ENCODE data around the gene STAC2. TPM values are rescaled to one million over a fixed set of nuclear protein-coding genes. Genes with fewer than 3 reads are reported as not detected.

STAC2 gene
- total RNA-seq, 1 experiment from 2014 or later, result 0.03 TPM

DNA sequence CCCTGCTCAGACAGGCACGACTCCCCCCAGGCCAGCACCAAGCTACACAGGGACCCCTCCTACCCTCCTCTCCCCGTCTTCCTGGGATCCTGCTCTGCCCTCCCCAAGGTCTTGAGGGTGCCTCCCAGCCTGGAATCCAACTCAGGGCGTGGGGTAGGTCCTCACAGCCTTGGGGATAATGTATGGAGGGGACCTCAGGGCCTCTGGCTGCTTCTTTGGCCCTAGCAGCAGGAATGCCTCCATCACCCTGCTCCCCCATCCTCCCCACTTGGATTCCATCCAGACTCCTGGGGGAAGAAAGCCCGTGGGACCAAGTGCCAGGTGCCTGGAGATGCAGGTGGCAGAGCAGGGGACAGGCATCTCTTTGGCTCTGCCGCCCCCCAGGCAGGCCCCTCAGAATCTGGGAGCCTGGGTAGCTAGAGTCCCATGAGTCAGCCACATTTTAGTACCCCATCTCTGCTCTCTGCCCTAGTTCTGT, 10.7 kb upstream of the STAC2 start:
- no peak for DNase-seq (ENCODE audit: low spot score)
- in situ Hi-C loops (cut with HindIII; ENCODE audit: low sequenced_read_pairs), result no loop called here

DNA sequence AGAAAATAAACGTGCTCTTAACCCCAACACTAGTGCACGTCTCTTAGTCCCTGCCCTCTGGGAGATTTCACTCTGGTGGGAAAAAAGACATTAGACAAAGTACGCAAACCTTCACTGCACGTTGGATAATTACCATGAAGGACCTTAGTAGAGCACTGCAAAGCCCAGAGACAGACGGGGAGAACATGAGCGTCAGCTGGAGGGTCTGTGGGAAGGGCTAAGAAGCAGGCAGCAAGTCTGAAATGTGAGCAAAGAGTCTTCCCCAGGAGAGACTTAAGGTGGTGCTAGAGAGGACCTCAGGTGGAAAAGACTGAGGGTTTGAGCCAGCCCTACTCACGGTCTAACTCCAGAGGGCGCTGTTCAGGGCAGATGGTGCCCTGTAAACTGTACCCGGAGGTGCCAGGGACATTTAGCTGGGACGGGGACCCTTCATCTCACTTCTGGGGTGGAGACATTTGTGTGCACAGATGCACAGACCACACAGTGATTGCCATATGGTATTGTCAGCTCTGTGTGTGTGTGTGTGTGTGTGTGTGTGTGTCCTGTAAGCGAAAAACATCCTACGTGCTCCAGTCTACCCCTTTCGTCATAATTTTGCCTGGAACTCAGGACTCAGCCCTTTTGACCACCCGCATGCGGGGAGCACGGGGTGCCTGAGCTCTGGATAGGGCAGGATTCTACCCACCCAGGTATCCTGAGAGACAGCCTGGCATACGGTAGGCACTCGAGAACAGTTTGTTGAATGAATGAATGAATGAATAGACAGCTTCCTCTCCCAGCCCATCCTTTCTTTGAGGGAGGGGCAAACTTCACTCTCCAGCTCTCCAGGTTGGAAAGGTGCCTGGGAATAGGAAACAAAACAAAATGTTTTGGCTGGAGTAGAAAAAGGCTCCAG, 10.1 kb upstream of the STAC2 start:
- DNase-seq (ENCODE audit: low spot score), result peak; percentile 77
- in situ Hi-C loops (cut with HindIII; ENCODE audit: low sequenced_read_pairs), result no loop called here

DNA sequence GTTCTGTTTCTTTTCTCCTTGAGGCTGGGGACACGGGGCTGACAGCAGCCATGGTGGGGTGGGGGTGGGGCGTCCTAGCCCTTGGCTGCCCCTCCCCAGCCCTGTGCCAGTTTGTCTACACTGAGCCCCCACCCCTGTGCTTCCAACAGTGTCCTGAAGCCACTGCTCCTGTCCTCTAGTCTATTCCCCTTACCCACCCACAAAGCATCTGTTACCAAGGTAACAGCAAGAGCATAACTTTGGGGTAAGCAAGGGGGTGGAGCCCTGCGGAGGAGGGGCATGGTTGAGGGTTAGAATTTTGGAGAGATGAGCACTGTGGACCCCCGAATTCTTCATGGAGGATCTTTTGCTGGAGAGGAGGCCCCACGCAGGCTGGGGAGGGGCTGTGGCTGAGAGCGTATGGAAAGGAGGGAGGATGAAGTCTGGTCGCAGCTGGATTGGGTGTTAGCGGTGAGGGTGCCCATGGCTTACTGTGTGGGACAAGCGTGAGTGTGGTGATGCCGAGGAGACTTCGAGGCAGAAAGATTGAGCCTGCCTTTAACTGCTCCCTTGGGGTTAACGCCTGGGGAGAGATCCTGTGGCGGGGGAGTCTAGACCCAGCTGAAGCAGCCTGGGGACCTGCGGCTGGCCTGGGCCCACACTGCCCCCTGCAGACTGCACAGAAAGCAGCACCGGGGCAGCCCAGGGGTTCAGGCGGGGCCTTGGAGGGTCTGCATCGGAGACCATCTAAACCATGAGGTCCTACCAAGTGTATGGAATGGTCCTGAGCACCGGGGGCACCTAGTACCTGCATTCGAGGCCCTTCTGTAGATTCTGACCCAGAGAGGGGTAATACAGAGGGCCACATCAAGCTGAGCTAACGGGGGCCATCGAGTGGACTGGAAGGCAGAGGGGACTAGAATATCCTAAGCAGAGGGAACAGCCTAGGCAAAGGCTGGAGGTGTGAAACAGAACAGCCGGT, 6.1 kb upstream of the STAC2 start:
- in situ Hi-C loops (cut with HindIII; ENCODE audit: low sequenced_read_pairs), result no loop called here
- DNase-seq (ENCODE audit: low spot score), result no peak

DNA sequence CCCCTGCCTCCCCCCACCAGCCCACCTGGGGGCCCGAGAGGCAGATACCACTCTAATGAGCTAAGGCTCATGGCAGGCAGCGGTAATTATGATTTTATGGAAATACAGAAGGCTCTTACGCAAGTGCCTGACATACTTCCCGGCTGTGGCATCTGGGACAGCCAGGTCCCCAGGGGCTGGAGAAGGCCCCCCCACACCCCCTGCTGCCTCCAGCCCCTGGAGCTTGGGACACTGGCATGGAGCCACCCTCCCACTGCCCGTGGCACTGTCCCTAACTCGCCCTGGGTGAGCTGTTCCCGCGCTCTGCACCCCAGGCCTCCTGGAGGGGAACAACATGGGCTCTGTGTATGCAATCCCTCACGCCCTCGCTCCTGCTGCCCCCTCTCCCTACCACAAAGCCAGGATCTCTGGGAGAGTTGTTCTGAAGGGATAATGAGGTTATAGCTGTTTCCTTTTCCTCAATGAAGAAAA, 5.4 kb upstream of the STAC2 start:
- in situ Hi-C loops (cut with HindIII; ENCODE audit: low sequenced_read_pairs), result no loop called here
- no peak for DNase-seq (ENCODE audit: low spot score)

DNA sequence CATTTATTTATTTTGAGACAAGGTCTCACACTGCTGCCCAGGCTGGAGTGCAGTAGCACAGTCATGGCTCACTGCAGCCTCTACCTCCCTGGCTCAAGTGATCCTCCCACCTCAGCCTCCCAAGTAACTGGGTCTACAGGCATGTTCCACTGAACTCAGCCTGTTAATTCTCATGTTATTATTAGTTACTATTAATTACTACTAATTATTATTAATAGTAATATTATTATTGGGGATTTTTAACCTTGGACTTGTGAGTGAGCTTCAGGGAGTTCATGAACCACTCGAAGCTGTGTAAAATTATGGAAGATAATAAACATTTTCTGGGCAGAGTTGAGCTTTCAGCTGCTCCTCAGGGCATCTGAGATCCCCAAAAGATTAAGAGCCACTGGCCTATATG, 4.6 kb upstream of the STAC2 start:
- DNase-seq (ENCODE audit: low spot score), result no peak
- in situ Hi-C loops (cut with HindIII; ENCODE audit: low sequenced_read_pairs), result no loop called here

DNA sequence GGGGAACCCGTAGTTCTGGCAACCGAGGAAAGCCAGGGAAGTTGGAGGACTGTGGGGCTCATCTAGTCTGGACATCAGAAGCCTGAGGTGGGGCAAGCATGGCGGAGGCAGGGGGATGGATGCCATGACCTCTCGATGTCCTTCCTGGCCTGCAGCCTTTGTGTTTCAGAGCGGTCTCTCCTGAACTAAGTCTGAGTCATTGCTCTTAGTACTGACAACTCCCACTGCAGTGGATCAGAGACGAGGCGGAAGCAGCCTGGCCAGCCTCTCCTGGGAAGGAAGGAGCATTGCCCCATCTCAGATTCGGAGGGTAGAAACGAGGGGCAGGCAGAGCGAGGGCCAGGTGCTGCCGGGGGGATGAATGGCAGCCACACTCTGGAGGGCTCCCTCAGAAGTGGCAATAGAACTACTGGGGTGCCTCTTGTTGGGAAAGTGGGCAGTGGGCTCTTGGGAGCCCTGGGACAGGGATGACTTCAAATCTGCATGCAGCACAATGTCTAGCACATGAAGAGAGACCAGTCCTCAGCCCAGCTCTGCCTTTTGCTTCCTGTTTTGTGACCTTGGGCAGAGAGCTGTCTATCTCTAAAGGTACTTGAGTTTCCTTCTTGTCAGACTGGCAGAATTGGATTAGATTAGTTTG, 3.6 kb upstream of the STAC2 start:
- in situ Hi-C loops (cut with HindIII; ENCODE audit: low sequenced_read_pairs), result no loop called here
- DNase-seq (ENCODE audit: low spot score), result no peak

DNA sequence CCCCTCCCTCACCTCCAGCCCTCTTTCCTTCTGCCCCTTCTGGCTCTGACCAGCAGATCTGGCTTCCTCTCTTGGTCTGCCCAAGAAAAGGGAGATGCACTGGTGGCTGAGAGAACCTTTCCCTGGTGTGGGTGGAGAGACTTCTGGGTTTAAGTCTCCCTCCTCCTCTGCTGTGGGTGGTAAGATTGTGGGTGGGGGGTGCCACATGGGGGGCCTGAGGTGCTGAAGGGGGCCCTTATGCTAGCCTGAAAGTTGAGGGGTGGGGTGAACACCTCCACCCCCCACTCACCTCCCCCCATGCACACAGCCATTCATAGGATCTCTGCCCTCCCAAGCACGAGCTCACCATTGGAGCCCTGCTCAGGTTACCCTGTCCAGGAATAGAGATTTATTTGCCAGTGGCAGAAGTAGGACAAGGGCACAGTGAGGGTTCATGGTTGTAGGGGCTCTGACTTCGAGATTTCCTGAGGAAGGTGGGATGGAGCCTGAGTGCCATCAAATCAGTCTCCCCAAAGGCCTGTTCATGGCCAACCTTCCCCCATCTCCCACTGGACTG, 1.7 kb upstream of the STAC2 start:
- in situ Hi-C loops (cut with HindIII; ENCODE audit: low sequenced_read_pairs), result no loop called here
- DNase-seq (ENCODE audit: low spot score), result no peak

DNA sequence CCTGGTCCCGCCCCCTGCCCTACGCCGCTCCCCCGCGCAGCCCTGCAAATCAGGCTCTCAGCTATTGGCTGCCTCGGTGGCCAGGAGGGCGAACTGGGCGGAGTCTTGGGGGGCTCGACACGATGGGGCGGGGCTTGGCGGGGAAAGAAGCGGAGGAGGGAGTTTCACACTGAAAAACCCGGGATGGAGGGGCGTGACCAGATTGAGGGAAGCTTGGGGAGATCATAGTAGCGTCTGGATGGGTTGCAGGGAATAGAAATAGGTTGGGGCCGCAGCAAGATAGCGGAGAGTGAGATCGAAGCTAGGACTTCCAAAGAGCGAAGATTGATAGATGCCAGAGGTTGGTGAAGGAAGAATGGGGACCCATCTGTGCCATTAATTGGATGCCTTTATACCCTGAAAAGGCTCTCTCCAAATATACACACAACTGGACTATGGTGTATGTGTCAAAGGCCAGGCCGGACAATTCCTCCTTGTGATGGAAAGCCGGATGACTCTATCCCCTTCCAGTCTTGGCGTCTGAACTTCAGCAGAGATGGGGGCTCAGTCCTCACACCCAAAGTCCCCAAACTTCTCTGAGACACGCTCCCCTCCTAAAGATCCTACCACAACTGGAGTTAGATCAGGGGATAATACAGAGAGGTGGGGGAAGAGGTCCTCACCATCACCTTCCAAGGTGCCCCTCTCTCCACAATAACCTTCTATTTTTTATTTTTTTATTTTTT, 376 bp upstream of the STAC2 start:
- peak; percentile 83 for DNase-seq (ENCODE audit: low spot score)

DNA sequence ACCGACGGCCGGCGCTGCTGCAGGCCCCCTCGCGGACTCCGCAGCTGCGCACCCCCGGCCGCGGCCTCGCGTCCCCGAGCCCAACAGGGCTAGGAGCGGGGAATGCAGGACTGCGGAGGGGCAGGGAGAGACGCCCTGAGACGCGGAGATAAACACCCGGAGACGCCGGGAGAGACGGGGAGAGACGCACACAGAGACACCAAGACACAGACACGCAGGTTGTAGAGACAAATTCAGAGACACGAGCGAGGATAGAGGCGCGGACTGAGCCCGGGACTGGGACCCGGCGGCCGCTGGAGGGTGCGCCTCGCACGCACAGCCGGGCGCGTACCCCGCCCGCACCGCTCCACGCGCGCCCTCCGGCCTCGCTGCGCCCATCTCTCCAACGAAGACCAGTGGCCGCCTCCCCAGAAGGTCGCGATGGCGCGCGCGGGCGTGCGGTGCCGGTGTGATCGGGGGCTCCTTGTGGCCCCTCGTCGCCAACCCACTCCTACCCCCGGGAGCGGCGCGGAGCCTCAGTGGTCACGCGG, 902 bp downstream of the STAC2 start:
- in situ Hi-C loops (cut with HindIII; ENCODE audit: low sequenced_read_pairs), result no loop called here
- DNase-seq (ENCODE audit: low spot score), result no peak

More for the DNA sequence above, 376 bp upstream of the STAC2 start:
- in situ Hi-C loops (cut with HindIII; ENCODE audit: low sequenced_read_pairs), result no loop called here

DNA sequence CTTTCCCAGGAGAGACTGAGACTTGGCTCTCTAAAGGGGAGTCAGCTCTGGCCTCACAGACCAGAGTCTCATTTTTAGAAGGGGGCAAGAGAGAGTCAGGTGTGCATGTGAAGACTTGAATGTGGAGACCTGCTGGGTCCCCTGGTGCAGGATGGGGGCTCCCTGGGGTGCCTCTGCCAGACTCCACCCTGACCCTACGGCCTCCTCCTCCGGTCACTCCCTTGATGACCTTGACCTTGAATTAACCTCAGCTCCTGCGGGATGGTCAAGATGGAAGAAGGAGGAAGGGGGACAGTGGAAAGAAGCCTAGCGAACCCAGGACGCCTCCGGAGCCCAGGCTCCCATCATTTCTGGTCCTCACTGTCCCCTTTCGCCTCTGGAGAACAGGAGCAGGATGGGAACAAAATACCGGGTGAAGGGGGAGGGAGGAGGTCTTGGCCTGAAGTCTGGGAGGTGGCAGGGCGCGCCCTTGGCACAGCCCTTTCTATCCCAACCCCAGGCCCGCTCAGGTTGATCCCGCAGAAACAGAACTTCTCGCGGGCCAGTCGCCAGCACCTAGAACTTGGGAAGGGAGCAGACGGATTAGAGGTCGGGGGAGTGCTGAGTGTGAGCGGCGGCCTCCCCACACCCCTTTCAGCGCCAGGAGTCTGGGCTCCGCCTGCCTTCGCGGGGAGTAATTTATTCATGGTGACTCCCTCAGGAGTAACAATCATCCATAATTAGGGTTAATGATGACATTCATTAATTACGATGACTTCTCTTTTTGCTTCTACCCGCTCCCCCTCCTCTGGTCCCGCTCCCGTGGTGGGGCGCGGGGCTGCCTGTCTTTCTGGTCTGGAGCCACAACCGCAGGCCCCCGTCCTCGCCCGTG, 1.6 kb downstream of the STAC2 start:
- in situ Hi-C loops (cut with HindIII; ENCODE audit: low sequenced_read_pairs), result no loop called here

DNA sequence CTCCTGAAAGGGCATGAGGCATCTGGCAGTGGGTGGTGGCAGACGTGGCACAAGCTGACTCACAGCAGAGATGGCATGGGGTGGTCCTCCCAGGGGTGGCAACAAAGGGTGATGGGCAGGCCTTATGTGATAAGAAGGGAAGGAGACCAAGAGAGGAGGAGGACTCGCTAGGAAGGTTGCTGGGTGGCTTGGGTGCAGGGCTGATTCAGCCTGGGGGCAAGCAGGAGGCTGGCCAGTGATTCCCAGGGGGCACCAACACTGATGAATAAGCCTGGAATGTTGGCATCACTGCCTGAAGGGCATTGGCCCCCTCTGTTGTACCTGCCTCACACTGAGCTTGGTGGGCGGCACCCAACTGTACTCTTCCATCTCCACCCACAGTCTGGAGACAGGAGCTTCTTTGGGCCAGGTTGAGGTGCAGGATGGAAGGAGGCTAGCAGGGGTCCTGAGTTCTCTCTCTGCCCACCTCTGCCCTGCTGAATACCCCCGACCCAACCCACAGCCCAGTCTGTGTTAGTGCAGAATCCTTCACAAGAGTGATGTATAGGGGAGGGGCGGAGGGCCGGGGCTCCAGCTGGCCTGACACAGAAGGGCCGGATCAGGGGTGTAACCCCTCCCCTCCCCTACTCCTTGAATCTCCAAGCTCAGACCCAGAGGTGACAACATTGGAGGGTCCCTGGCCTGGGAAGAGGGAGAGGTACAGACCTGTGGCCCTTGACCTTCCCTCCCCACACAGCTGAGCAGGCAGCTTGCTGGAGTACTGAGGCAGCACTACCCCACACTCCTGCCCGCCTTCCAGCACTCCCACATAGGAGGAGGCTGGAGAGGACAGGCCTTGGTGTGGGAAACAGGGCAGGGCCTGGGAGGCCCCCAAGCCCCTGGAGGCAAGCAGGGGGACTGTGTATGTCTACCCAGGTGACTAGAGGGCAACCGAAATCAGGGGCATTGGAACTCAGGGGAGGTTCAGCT, 2.6 kb downstream of the STAC2 start:
- in situ Hi-C loops (cut with HindIII; ENCODE audit: low sequenced_read_pairs), result no loop called here
- no peak for DNase-seq (ENCODE audit: low spot score)

More for the DNA sequence above, 1.6 kb downstream of the STAC2 start:
- DNase-seq (ENCODE audit: low spot score), result no peak

DNA sequence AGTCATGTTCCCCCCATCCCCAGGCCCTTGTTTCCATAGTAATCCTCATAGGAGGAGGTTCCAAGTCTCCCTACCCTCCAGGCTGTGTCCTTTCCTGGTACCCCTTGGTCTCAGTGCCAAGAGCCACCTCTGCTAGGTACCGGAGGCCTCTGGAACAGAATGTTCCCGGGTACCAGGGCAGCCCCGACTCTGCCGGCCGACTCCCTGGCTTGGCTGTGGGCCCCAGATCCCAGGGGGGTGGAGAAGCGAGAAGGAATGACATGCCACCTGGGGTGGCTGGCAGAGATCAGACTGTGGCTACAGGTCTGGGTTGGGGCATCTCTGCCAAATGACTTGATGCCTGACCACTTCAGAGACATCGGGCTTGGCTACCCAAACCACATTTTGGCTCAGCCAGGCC, 3.6 kb downstream of the STAC2 start:
- in situ Hi-C loops (cut with HindIII; ENCODE audit: low sequenced_read_pairs), result no loop called here
- no peak for DNase-seq (ENCODE audit: low spot score)

DNA sequence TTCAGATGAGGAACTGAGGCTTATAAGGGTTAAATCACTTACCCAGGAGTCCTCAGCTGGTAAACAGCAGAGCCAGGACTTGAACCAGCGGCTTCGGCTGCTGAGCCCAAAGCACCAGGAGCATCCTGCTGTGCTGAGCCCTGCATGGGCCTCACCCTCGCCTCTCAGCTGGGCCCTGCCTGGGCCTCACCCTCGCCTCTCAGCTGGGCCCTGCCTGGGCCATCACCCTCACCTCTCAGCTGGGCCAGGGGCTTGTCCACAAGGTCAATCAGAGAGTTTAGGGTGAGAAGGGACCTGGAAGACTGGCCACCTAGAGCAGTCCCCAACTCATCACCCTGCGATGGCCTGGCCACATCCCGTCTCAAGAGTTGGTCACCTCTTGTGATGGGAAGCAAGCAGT, 4.2 kb downstream of the STAC2 start:
- no peak for DNase-seq (ENCODE audit: low spot score)
- in situ Hi-C loops (cut with HindIII; ENCODE audit: low sequenced_read_pairs), result no loop called here

DNA sequence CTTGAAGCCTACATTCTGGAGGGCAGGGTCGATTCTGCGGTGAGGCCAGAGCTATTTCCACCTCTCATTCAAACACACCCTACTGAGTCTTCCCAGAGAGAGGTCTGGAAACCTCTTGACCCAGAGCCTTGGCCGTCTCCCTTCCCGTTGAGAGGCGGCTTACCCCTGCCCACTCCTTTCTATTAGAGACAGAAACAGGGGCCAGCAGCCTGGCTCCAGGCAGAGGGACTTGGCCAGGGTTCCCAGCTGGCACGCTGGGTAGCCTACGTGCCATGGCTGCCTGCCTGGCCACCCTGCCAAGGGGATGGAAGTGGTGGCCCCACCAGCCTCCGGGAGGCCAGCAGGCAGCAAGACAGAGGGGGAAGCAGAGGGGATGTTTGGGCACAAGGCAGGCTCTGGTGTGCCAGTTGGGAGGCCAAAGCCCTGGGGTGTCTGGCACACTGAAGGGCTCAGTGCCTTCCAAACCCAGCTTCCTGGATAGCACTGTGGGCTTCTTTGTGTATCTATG, 6.0 kb downstream of the STAC2 start:
- DNase-seq (ENCODE audit: low spot score), result peak; percentile 89
- in situ Hi-C loops (cut with HindIII; ENCODE audit: low sequenced_read_pairs), result no loop called here

DNA sequence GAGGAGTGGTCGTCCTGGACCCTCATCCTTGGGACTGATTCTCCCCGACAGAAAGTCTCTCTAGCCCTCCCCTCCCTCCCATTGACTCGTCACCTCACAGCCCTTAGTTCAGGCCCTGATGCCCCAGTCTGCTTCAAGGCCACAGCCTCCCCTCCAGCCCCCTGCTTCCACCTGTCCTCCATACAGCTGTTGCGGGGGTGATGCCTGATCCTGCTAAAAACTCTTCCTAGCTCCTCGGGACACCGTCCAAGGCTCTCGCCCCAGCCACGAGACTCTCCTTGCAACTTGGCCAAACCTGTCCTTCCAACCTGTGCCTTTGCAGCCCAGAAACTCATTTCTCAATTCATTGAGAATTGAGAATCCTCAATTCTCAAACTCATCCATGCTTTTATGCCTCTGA, 6.8 kb downstream of the STAC2 start:
- in situ Hi-C loops (cut with HindIII; ENCODE audit: low sequenced_read_pairs), result no loop called here
- no peak for DNase-seq (ENCODE audit: low spot score)

DNA sequence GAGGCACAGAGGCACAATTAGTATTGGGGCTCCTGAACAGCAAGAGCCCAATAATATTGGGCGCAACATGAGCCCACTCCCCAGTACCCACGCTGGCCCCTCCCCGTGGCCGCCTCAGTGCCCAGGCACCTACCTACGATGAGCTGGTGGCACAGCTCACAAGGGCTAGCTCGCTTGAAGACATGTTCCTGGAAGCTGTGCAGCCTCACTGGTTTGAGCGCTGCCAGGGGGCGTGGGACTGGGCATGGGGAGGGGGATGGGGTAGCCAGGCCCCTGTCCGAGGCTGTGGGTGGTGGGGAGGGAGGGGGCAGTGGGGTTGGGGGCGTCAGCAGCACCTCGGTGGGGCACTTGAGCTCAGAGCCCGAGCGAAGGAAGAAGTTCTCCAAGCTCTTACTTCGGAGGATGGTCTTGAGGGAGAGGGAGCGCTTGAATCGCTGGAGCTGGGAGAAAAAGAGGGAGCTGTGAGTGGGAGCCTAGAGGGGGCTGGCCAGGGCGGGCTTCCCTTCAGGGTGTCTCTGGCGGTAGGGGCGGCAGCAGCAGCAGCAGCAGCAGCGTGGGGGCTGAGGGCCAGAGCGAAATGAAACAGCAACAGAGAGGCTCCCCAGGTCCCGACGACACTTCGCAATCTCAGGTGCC, 7.9 kb downstream of the STAC2 start:
- DNase-seq (ENCODE audit: low spot score), result no peak
- in situ Hi-C loops (cut with HindIII; ENCODE audit: low sequenced_read_pairs), result no loop called here
